K562 (cell line): ENCODE measurements around the gene NDC1. TPM values are rescaled to one million over a fixed set of nuclear protein-coding genes. Genes with fewer than 3 reads are reported as not detected.

Experiments
- ATAC-seq: fragments of 200-7000 bp; cut with Tn5 transposase; 3 replicates; pipeline ENCODE4 v1.9.1; 2020; ENCODE audit warnings: moderate library complexity
- BruUV-seq: library from RNA; stranded (reverse); fragments of 400-500 nt; replicated peaks from 2 replicates; lab custom pipeline; 2021; lab: Mats Ljungman, UMichigan
- CTCF ChIA-PET: fragments of 300-600 bp; formaldehyde crosslinking; extraction: SDS; loops from one replicate; lab custom pipeline; 2021; ENCODE audit warnings: low intra/inter-chr PET ratio; lab: Yijun Ruan, JAX
- POLR2A ChIA-PET: fragments of 300-600, 350-650 bp; sonication (Branson Sonifier 250); formaldehyde crosslinking; extraction: SDS; loops from one replicate; lab custom pipeline; 2021; ENCODE audit warnings: antibody characterized with exemption, inconsistent platforms; lab: Yijun Ruan, JAX
- DNase-seq, 4 experiments: peaks; one replicate each; pipeline versions ENCODE4 v3.0.0 to v3.0.0-alpha.2; 2011 to 2018; ENCODE audit warnings: low spot score in 3 of 4, mixed read lengths in 3 of 4; ENCODE audit errors: extremely low read depth in 1 of 4
- FAIRE-seq: peaks from 2 replicates; lab custom pipeline; 2011; peaks lifted over from hg19 to GRCh38; lab: Jason Lieb, UNC
- H2AFZ ChIP-seq: 2 replicates; pipeline ENCODE4 v1.6.0; 2011; ENCODE audit warnings: low read depth, low read length, control low read depth, inconsistent platforms
- H3K27ac ChIP-seq: fragments of 200-600 bp; 3 replicates; pipeline ENCODE4 v1.8.0; 2011; ENCODE audit warnings: low read depth, mild to moderate bottlenecking, control low read depth, inconsistent platforms, low read length, moderate library complexity, mixed read lengths; ENCODE audit errors: extremely low read depth
- H3K27me3 ChIP-seq, 2 experiments: fragments of 300-600 bp in 1 of 2; 2 replicates in 1 of 2; 3 replicates in 1 of 2; pipeline versions ENCODE4 v1.6.0 to v1.8.0; 2011; ENCODE audit warnings: inconsistent platforms in 2 of 2, low read length in 2 of 2, mild to moderate bottlenecking in 1 of 2, mixed read lengths in 1 of 2, moderate library complexity in 1 of 2; ENCODE audit not compliant: control insufficient read depth in 2 of 2, insufficient read depth in 2 of 2
- H3K36me3 ChIP-seq: fragments of 300-600 bp; 3 replicates; pipeline ENCODE4 v1.8.0; 2011; ENCODE audit warnings: mild to moderate bottlenecking, low read length, inconsistent platforms; ENCODE audit not compliant: control insufficient read depth, insufficient read depth
- H3K4me1 ChIP-seq, 2 experiments: fragments of 200-600 bp in 1 of 2; replicated peaks in 1 of 2; 2 replicates in 1 of 2; 3 replicates in 1 of 2; pipeline versions ENCODE4 v1.5.1 to v1.8.0; 2011; ENCODE audit warnings: inconsistent platforms in 2 of 2, low read length in 2 of 2, mild to moderate bottlenecking in 1 of 2, mixed read lengths in 1 of 2, moderate library complexity in 1 of 2; ENCODE audit not compliant: control insufficient read depth in 2 of 2, insufficient read depth in 2 of 2
- H3K4me2 ChIP-seq: 2 replicates; pipeline ENCODE4 v1.6.1; 2011; ENCODE audit warnings: low read length, control low read depth, inconsistent platforms, mixed read lengths; ENCODE audit not compliant: insufficient read depth
- H3K4me3 ChIP-seq: fragments of 200-600 bp; sonication (generic), shearing (Covaris generic); 2 replicates; pipeline ENCODE4 v1.5.1; 2016; ENCODE audit warnings: control low read depth, inconsistent platforms
- H3K79me2 ChIP-seq: fragments of 200-600 bp; 3 replicates; pipeline ENCODE4 v1.8.0; 2011; ENCODE audit warnings: low read length, inconsistent platforms; ENCODE audit not compliant: control insufficient read depth, insufficient read depth
- H3K9ac ChIP-seq, 2 experiments: 2 replicates each; pipeline versions ENCODE4 v1.6.0 to v1.6.1; 2011; ENCODE audit warnings: low read depth in 2 of 2, low read length in 2 of 2, control low read depth in 1 of 2, inconsistent platforms in 1 of 2, mild to moderate bottlenecking in 1 of 2, mixed read lengths in 1 of 2; ENCODE audit not compliant: insufficient read depth in 1 of 2
- H3K9me1 ChIP-seq: one replicate; pipeline ENCODE4 v1.6.0; 2011; ENCODE audit warnings: inconsistent platforms, mild to moderate bottlenecking, low read length, moderate library complexity; ENCODE audit not compliant: control insufficient read depth, insufficient read depth
- H3K9me3 ChIP-seq: replicated peaks from 2 replicates; pipeline ENCODE4 v1.5.1; 2011; ENCODE audit warnings: low read depth, low read length, inconsistent platforms; ENCODE audit not compliant: control insufficient read depth, insufficient read depth
- H4K20me1 ChIP-seq: replicated peaks from 2 replicates; pipeline ENCODE4 v1.6.1; 2011; ENCODE audit warnings: low read length, inconsistent platforms, mixed read lengths; ENCODE audit not compliant: control insufficient read depth, insufficient read depth
- CBFA2T3 ChIP-seq: fragments of 450-650 bp; IDR thresholded peaks from 2 replicates; pipeline ENCODE4 v1.6.1; 2017
- CSDE1 ChIP-seq, 2 experiments: fragments of 450-650 bp; IDR thresholded peaks; 2 replicates each; pipeline ENCODE4 v1.6.1; 2016; ENCODE audit warnings: mild to moderate bottlenecking in 1 of 2
- DNMT1 ChIP-seq: fragments of 450-650 bp; IDR thresholded peaks from 2 replicates; pipeline ENCODE4 v1.6.1; 2016; ENCODE audit warnings: antibody characterized with exemption, mild to moderate bottlenecking
- FOXA3 ChIP-seq, 2 experiments: fragments of 450-650 bp in 1 of 2; sonication (generic) in 1 of 2; formaldehyde crosslinking; IDR thresholded peaks in 1 of 2; conservative IDR thresholded peaks in 1 of 2; 2 replicates each; pipeline versions ENCODE4 v1.4.0 to v1.8.0; 2020 to 2022; ENCODE audit warnings: mild to moderate bottlenecking in 2 of 2, missing genetic modification reagents in 1 of 2
- GABPB1 ChIP-seq: sonication (generic); formaldehyde crosslinking; IDR thresholded peaks from 2 replicates; pipeline ENCODE4 v1.8.0; 2022; ENCODE audit warnings: mild to moderate bottlenecking, missing genetic modification reagents
- KAT7 ChIP-seq: sonication (generic); formaldehyde crosslinking; IDR thresholded peaks from 2 replicates; pipeline ENCODE4 v1.8.0; 2022; ENCODE audit warnings: missing genetic modification reagents, mild to moderate bottlenecking, borderline replicate concordance
- MCM7 ChIP-seq, 2 experiments: fragments of 450-650 bp; IDR thresholded peaks; 2 replicates each; pipeline ENCODE4 v1.6.1; 2016 to 2018
- PREB ChIP-seq: sonication (generic); formaldehyde crosslinking; IDR thresholded peaks from 2 replicates; pipeline ENCODE4 v1.8.1; 2023; ENCODE audit warnings: mild to moderate bottlenecking, missing genetic modification reagents
- RBM14 ChIP-seq: fragments of 200-400 bp; formaldehyde crosslinking; IDR thresholded peaks from 2 replicates; pipeline ENCODE4 v1.6.1; 2018; ENCODE audit warnings: low read depth, mild to moderate bottlenecking, low read length, moderate library complexity, borderline replicate concordance; ENCODE audit not compliant: insufficient read depth
- RERE ChIP-seq: sonication (generic); formaldehyde crosslinking; IDR thresholded peaks from 2 replicates; pipeline ENCODE4 v1.8.0; 2023; ENCODE audit warnings: missing genetic modification reagents, mild to moderate bottlenecking, borderline replicate concordance
- TEAD1 ChIP-seq, 2 experiments: fragments of 450-650 bp in 1 of 2; sonication (generic) in 1 of 2; formaldehyde crosslinking; IDR thresholded peaks; 2 replicates each; pipeline versions ENCODE4 v1.4.0 to v1.8.0; 2020 to 2022; ENCODE audit warnings: mild to moderate bottlenecking in 2 of 2, missing genetic modification reagents in 1 of 2
- ZHX1 ChIP-seq: fragments of 150-350 bp; conservative IDR thresholded peaks from 2 replicates; pipeline ENCODE4 v1.6.1; 2014; ENCODE audit warnings: low read length
- ZNF197 ChIP-seq: fragments of 200-800 bp; sonication (Bioruptor generic); IDR thresholded peaks from 2 replicates; pipeline ENCODE4 v1.6.1; 2016; ENCODE audit warnings: low read depth, missing genetic modification characterization, missing compliant biosample characterization
- ZNF766 ChIP-seq: fragments of 200-800 bp; sonication (Bioruptor generic); conservative IDR thresholded peaks from 2 replicates; pipeline ENCODE4 v1.6.1; 2016; ENCODE audit warnings: missing genetic modification characterization, missing compliant biosample characterization
- WGBS: fragments of 100-300 bp; shearing (Covaris generic); methylation state at CpG from one replicate; pipeline ENCODE4 v1.1.6; 2016; ENCODE audit warnings: low coverage, mixed read lengths; ENCODE audit not compliant: insufficient coverage; ENCODE audit errors: missing lambda C conversion rate; 5-methylcytosine and 5-hydroxymethylcytosine counted together
- in situ Hi-C: fragments of 300-500 bp; cut with MboI; formaldehyde crosslinking; loops from 4 replicates; pipeline ENCODE4 v1.15.0; 2018; ENCODE audit warnings: inconsistent platforms, mixed read lengths
- intact Hi-C: fragments of 100-400 bp; cut with micrococcal nuclease; formaldehyde crosslinking; loops from 2 replicates; pipeline ENCODE4 v1.14.2; 2022
- polyA plus RNA-seq, 8 experiments: library from polyadenylated mRNA; depleted of rRNA in 4 of 8; stranded (reverse) in 5 of 8; unstranded in 3 of 8; fragments of >200 nt; fragmentation: Nextera tagmentation in 2 of 8; fragmentation: Illumina TruSeq in 1 of 8; extraction: Ambion mirVana in 2 of 8; extraction: Trizol in 1 of 8; gene quantifications; 2 replicates each; pipeline versions ENCODE4 v1.2.1 to v1.2.3, GENCODE V29; 2011 to 2014; ENCODE audit warnings: inconsistent platforms in 1 of 8, missing spikeins in 1 of 8
- total RNA-seq, 7 experiments: library from RNA; depleted of rRNA in 6 of 7; stranded (reverse); fragments of >200 nt in 6 of 7; fragmentation: Illumina TruSeq in 2 of 7; extraction: Trizol in 2 of 7; gene quantifications; 2 replicates each; pipeline versions ENCODE4 v1.2.1 to v1.2.3, GENCODE V29; 2011 to 2021; ENCODE audit warnings: low replicate concordance in 1 of 7

NDC1 gene
- total and polyA plus RNA-seq, 9 of the 15 experiments (the other 6 are each of a cell fraction or from before 2014, with no cell fraction given): 26.9 to 102 (median 64.5) TPM

- intact Hi-C loops: no loop called here
- in situ Hi-C loops: no loop called here
- POLR2A ChIA-PET: no interaction called here
- TF ChIP-seq PREB (CRISPR knock-in tag) (no peak), DNMT1 (no peak), ZNF766 (no peak), ZHX1 (no peak), ZNF197 (CRISPR knock-in tag) (no peak), RBM14 (no peak), CBFA2T3 (no peak), FOXA3 (CRISPR knock-in tag; conservative IDR thresholded peaks at IDR 0.05 in 1 of 2, IDR thresholded peaks at IDR 0.05 in 1 of 2) (no peak), GABPB1 (CRISPR knock-in tag) (no peak), CSDE1 (IDR thresholded peaks at IDR 0.05) (no peak), KAT7 (CRISPR knock-in tag) (no peak), TEAD1 (CRISPR knock-in tag; IDR thresholded peaks at IDR 0.05) (no peak), MCM7 (IDR thresholded peaks at IDR 0.05) (no peak), RERE (CRISPR knock-in tag) (no peak)
Observed at GRCh38 chr1:53731043-53731600, 107.0 kb downstream of the NDC1 start.

More at GRCh38 chr1:53731043-53731600, 107.0 kb downstream of the NDC1 start:
- under 1% methylated on average over 10 of the region's 10 CpGs for whole genome bisulfite sequencing
- Histone ChIP-seq H2AFZ (no peak overlapping the region), H3K36me3 (no peaks in the 10 kb centered on the region), H3K9ac (no peak overlapping the region), H3K4me1 (no peaks in the 10 kb centered on the region), H4K20me1 (0 out of 2 replicates have a peak, but pooled peaks cover 6% of the 10 kb centered on the region), H3K79me2 (no peaks in the 10 kb centered on the region), H3K4me3 (no peak overlapping the region), H3K9me3 (no peaks in the 10 kb centered on the region), H3K27ac (no peak overlapping the region), H3K9me1 (no peaks in the 10 kb centered on the region), H3K4me2 (no peak overlapping the region), H3K27me3 (peaks cover 67 to 78% of the 10 kb centered on the region in 2 experiments)
- FAIRE-seq (no peak), ATAC-seq (no peak), DNase-seq (no peak)
- no TSS peak for BruUV-seq
- CTCF ChIA-PET: no interaction called here
